VCaP (cell line): Measurements from ENCODE around the gene DDX56.
A peak's percentile ranks its signal among the peaks of the same experiment; 100 is the strongest.
"Not testable (repeated sequence)": the region's sequence is repeated elsewhere in the genome, so short reads cannot be mapped to it uniquely, and the experiment has no call there.

Experiments
- H3K27ac ChIP-seq: fragments of 450-650 bp; 2 replicates; pipeline ENCODE4 v1.5.1; 2017
- TF ChIP-seq, protein P1 (sequence below): fragments of 450-650 bp; conservative IDR thresholded peaks from 2 replicates; pipeline ENCODE4 v1.5.1; 2017; ENCODE audit warnings: mild to moderate bottlenecking, moderate library complexity

DDX56 gene

DNA sequence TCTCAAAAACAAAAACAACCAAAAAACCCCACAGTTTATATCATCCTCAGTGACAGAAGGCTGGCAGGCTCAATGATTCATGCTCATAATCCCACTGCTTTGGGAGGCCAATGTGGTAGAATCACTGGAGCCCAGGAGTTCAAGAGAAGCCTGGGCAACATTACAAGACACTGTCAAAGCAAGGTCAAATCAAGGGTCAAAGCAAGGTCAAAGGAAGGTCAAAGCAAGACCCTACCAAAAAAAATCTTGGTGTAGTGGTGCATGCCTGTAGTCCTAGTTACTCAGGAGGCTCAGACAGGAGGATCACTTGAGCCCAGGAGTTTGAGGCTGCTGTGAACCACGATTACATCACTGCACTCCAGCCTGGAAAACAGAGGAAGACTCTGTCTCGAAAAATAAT, 18.4 kb downstream of the DDX56 start:
- H3K27ac ChIP-seq: no peak overlapping the region
- TF ChIP-seq, protein P1, sequence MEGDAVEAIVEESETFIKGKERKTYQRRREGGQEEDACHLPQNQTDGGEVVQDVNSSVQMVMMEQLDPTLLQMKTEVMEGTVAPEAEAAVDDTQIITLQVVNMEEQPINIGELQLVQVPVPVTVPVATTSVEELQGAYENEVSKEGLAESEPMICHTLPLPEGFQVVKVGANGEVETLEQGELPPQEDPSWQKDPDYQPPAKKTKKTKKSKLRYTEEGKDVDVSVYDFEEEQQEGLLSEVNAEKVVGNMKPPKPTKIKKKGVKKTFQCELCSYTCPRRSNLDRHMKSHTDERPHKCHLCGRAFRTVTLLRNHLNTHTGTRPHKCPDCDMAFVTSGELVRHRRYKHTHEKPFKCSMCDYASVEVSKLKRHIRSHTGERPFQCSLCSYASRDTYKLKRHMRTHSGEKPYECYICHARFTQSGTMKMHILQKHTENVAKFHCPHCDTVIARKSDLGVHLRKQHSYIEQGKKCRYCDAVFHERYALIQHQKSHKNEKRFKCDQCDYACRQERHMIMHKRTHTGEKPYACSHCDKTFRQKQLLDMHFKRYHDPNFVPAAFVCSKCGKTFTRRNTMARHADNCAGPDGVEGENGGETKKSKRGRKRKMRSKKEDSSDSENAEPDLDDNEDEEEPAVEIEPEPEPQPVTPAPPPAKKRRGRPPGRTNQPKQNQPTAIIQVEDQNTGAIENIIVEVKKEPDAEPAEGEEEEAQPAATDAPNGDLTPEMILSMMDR: no peak

DNA sequence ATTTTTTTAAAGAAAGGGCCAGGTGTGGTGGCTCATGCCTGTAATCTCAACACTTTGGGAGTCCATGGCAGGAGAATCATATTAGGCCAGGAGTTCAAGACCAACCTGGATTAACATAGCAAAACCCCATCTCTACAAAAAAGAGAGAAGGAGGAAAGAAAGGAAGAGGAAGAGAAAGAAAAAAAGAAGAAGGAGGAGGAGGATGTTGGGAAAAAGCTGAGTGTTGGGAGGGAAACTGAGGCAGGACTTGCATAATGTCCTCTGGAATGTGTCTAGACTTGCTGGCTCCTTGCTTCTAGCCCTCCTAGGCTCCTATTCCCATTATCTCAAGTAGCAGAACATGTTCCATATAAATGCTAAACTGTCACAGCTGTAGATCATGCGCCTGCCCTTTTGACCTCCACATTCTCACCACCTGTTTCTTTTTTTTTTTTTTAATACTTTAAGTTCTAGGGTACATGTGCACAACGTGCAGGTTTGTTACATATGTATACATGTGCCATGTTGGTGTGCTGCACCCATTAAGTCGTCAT, 21.2 kb downstream of the DDX56 start:
- H3K27ac ChIP-seq: not testable (repeated sequence)

DNA sequence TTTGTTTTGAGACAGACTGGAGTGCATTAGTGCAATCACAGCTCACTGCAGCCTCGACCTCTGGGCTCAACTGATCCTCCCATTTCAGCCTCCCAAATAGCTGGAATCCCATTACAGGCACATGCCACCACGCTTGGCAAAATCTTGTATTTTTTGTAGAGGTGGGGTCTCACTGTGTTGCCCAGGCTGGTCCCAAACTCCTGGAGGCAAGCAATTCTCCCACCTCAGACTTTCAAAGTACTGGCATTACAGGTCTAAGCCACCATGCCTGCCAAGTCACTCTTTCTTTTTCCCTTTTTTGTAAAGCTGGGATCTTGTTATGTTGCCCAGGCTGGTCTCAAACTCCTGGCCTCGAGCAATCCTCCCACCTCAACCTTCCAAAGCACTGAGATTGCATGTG, 24.3 kb downstream of the DDX56 start:
- TF ChIP-seq, protein P1: no peak
- H3K27ac ChIP-seq: no peak overlapping the region

GRCh38 chr7:44548893-44549292, 24.8 kb downstream of the DDX56 start:
- no peak overlapping the region for H3K27ac ChIP-seq
- TF ChIP-seq, protein P1: no peak

- TF ChIP-seq, protein P1: no peak
- peak overlapping the region; percentile 56 for H3K27ac ChIP-seq
These were observed 26.0 kb downstream of the DDX56 start for GRCh38 chr7:44547536-44548231.

DNA sequence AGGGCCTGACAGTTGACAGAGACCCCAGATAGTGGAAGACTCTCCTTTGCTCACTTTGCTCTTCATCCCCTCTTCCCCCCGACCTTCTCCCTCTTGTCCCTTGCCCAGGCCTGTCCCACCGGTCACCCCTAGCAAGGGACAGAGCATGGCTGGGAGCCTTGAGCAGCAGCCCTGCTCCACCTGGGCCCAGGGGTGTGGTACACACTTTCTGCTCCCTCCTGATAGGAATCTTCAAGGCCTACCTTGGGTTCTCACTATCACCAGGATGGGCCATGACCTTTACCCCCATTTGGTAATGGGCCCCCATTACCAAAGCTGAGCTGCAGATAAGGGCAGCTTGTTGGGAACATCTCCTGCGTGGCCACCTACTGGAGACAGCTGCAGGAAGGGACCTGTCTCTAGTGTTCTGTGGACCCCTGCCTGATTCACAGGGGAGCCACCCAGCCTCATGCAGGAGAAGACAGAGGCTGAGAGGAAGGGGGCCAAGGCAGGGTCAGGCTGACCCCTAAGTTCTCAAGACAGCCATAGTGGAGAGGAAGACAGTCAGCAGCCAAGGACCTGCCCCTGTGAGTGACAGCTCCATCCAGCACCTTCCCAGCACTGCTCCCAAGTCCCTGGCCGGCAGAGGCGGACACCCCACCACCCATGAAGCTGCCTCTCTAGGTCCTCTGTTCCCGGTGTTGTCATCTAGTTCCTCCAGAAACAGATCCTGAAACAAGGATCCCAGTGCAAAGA, 31.7 kb downstream of the DDX56 start:
- no peak overlapping the region for H3K27ac ChIP-seq
- TF ChIP-seq, protein P1: no peak

- TF ChIP-seq, protein P1: no peak
- H3K27ac ChIP-seq: no peak within 1 kb of the TSS
These were observed 32.5 kb downstream of the DDX56 start, which contains the start of gene NPC1L1 for GRCh38 chr7:44541028-44541869. Gene NPC1L1 (minus strand): TSS chr7:44541330. CDS start chr7:44541259, 71 bp downstream.
